NCI-H446 (cell line): ENCODE results near the gene PDLIM4.

Experiments
- DNase-seq, 2 experiments: peaks; one replicate each; lab custom pipeline; 2025; lab: John Stamatoyannopoulos, UW

The PDLIM4 gene

GRCh38 chr5:132283423-132284043 is 26.0 kb downstream of the PDLIM4 start:
- DNase-seq, result peak; percentile 24 to 58

- no peak for DNase-seq
Observed at GRCh38 chr5:132289097-132289496, 31.6 kb downstream of the PDLIM4 start.

DNA sequence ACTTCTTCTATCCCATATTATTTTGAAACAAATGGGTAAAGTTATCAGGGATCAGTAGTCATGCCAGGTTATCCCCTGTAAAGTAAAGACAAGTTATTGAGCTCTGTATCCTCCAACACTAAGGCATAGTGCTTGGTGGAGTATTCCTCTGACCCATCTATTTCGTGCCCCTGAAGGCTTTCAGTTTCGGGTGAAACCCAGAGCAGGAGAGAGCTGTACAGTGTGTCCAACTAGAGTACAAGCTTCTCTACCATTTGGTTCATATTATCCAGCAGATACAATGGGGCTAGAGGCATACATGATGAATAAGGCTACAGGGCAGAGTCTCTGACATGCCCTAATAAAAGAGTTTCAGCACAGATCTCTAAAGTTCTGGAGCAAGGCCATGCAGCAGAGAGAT is 33.5 kb downstream of the PDLIM4 start:
- DNase-seq, result no peak

DNA sequence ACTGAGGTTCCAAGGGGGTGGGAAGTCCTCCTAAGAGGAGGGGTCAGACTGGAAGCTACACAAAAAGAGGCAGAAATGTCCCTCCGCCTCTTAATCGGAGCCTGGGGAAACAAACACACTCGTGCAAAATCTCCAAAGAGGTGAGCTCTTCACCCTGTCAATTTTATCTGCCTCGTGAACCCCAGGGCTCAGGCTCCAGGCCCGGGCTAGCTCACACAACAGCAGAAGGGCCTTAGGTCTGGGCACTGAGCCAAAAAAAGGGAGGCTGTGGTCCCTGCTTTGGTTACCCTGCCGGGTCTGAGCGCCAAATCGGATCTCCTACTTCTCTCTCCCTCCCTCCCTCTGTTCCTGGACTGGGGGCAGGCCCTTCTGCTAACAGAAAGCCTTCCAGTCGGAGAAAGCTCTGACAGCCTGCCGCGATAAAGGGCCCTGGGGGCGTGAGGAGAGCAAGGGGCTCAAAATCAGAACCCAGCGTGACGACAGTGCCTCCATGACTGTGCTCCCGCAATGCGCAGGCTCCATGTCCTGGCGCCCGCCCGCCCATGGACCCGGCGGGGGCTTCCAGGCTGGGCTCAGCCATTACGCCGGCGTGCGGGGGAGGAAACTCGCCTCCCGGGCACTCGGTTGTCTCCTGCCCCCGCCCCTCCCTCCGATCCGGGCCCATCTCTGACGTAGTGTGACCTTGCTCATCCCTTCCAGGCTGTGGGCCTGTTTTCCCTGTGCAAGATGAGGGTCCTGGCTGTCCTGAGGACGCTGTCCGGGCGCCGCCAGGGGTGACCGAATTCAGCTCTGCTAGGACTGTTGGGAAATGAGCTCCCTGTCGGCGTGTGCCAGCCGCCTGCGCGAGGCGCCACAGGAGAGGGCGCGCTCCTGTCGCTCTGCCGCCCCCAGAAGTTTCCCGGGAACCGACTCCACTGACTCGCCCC is 35.8 kb downstream of the PDLIM4 start:
- DNase-seq, result peak; percentile 92 to 95

GRCh38 chr5:132293992-132294727 is 36.7 kb downstream of the PDLIM4 start, which contains the start of gene SLC22A4:
Gene SLC22A4, plus strand, starts transcription at chr5:132294394. Its CDS starts 223 bp downstream, at chr5:132294617.
- DNase-seq, result peak; percentile 85 to 94

GRCh38 chr5:132294728-132295504 is 37.4 kb downstream of the PDLIM4 start:
- peak in 1 of 2 experiments; percentile 36 for DNase-seq

DNA sequence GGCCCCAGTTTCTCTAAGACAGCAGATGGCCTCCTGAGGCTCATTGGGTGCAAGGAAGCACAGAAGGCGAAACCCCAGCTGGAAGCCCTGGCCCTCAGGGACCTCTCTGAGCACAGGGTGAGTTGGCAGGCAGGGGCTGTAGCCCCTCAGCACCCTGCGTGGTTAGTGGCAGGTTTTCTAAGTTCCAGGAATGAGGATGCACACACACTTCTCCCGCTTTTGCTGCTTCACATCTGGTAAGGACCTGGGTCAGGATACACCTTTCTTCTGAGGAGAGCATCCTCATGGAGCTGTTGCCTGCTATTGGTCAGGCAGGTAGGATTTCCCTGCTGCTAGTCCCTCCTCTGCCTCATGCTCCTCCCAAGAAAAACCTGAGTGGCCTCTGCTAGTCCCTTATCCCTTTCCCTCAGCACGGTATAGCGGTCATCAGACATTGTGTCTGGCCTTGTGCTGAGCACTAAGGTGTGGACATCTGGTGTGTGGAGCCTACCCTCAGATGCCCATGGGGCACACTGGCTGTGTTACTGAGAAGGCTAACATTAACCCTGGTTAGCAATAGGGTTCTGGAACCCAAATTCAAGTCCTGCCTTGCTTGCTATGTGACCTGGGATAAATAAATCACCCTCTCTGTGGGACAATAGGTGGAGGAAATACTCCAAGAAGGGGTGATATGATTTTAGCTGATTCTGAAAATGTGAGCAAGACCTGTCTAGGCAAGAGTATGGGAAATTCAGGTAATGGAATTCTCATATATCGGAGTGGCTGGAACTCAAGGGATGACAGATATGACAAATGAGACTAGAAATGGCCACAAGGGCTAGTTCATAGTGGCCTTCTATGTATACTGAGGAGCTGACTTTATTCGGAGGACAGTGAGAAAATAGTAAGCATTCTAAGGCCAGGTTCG is 38.3 kb downstream of the PDLIM4 start:
- DNase-seq, result no peak

GRCh38 chr5:132296412-132297016 is 39.0 kb downstream of the PDLIM4 start:
- no peak for DNase-seq

GRCh38 chr5:132297211-132297940 is 39.9 kb downstream of the PDLIM4 start:
- DNase-seq, result no peak

- DNase-seq, result no peak
Observed at GRCh38 chr5:132298298-132299212, 41.1 kb downstream of the PDLIM4 start.

DNA sequence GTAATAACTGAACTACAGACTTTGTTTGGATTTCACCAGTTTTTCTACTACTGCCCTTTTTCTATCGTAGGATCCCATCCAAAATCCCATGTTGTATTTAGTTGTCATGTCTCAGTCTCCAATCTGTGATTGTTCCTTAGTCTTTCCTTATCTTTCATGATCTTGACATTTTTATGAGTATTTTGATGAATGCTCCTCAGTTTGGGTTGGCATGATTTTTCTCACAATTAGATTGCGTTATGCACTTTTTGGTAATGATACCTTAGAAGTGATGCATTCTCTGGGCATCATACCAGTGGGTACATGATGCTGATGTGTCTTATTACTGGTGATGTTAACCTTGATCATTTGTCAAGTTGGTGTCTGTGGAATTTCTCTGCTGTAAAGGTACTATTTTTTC is 42.4 kb downstream of the PDLIM4 start:
- DNase-seq, result no peak

DNA sequence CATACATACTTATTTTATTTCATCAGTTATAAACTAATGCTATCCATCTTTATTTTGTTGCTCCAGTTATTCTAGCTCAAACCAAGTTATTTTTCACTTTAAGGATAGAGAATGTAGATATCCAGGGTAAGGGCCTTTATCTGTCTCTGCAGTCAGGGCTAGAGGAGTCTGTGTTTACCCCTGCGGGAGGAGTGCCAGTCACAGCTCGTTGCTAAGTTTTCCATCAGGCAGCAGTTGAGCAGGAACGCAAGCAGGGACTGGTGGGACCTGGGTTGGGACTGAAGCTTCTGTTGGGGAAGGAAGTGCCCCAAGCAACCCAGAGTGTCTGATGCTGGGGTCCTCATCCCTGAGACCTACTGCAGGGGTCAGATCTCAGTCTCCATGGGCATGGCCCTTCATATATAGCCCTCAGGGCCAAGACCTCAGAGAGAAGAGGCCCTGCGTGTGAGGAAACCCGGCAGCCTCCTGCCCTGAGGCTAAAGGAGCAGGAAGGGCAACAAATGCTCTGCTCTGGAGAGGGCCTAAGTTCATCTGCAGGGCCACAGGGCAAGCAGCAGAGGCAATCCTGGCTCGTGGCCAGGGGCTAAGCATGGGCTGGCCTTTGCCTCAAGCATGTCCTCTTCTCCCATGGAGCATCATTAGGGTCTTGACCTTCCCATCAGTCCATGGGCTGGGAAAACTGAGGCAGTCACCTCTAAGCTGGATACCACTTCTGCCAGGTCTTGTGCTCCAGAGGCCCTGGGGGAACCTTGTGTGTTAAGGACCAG is 43.3 kb downstream of the PDLIM4 start:
- no peak for DNase-seq

DNA sequence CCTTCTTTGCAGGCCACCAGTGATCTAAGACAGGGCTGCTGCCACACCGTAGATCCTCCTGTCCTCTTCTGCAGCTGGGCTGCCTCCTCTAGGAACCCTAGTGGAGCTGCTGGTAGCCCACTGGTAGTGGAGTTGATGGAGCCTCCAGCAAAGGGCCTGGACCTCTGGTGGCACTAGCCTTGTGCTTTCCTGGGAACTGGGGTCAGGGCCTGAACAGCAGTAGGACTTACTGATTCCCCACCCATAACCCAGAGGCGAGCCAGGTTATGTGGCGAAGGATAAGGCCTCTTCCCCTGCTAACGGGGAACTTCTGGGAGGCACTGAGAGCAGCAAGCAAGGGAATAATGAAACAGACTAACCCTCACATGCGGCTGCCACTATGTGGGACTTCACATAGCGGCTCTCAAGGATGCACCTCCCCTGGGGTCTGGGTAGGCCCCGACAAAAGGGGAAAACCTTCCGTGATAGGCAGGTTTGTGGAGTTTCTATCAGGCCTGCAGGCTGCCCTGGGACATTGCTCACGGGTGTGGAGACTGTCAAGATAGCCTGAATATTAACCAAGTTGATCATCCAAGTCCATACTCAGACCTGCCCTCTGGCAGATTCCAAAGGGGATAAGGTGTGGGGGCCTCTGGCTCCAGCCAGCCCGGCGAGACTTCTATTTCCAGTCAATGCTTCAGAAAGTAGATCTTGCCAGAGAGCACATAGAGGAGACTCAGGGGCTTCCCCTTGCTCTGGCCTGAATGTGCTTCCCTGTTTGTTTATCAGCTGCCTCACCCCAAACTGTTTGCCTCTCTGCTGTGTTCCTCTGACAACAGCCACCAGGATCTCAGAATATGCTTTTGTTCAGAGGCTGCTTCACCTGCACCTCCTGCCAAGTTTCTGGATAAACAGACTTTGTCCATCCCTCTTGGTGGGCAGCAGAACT is 44.1 kb downstream of the PDLIM4 start:
- no peak for DNase-seq

DNA sequence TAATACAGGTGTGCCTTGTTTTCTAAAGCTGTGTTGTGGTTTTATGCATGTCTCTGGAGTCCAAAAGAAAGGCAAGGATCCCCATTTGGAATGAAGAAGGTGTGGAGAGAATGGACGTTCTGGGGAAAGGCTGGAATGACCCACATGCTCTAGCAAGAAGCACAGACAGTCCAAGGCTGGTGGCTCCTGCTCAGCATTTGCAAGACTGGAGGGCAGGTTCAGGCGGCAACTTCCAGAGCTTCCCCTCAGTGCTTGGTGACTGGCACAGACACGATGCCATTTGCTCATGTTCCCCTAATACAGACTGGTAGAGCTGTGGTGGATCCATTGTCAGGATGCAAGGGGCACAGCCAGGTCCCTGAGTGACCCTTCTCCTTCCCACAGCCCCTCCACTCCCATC is 44.9 kb downstream of the PDLIM4 start:
- no peak for DNase-seq

DNA sequence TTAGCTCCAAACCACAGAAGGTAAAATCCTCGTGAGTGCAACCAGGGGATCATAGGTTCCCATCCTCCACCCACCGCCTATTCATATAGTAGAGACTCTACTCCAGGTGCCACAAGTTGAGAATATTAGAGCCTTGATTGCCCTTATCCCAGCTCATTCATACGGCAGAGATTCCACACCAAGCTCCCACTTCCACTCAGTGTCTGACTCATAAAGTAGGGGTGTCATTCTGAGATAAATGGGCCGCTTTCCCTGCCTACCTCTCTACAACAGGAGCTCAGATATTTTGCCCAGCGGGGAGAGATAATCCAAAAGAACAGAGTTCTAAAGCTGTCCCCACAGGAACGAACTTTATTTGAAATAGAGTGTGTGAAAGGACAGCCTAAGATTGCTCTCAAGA is 46.1 kb downstream of the PDLIM4 start:
- no peak for DNase-seq

DNA sequence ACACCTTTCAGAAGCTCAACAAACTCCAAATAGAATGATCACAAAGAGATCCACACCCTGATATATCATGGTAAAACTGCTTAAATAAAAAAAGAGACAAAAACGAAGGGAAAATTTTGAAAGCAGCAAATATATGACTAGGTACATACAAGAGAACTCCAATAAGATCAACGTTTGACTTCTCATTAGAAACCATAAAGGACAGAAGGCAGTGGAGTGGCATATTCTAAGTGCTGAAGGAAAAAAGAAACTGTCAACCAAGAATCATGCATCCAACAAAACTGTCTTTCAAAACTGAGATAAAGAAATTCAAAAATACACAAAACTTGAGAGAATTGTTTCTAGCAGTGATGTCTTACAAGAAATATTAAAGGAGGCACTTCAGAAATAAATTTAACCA is 47.9 kb downstream of the PDLIM4 start:
- no peak for DNase-seq

DNA sequence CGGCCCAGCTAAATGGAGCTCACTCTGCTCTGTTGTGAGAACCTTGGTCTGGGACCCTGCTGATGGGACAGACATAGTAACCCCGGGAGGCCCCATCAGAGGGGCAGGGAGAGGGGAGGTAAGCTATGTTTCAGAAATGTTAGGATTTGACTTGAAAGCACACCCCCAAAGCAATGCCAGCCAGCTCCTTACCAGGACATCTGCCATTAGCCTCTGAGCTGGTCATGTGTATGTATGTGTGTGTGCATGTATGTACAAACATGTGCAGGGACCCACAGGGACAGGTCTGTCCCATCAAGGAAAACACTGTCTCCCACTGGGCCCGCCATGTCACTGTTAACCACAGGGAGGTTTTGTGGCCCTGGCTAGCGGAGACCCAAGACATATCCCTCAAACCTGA is 51.2 kb downstream of the PDLIM4 start:
- no peak for DNase-seq
